Cardiac fibroblast (primary cell): Measurements from ENCODE around the gene AP2A2.

ENCODE experiments used
- DNase-seq, 2 donors: peaks; one replicate each; pipeline versions ENCODE4 v3.0.0 to v3.0.0-alpha.2; 2010; ENCODE audit warnings: low read depth in 2 of 2
- H3K4me3 ChIP-seq, 2 donors: replicated peaks in 1 of 2; 1 replicate in 1 of 2; 2 replicates in 1 of 2; pipeline ENCODE4 v1.5.1; 2011; ENCODE audit warnings: low read depth in 2 of 2, low read length in 2 of 2, mild to moderate bottlenecking in 2 of 2, moderate library complexity in 1 of 2
- CTCF ChIP-seq: IDR thresholded peaks from one replicate; pipeline ENCODE4 v1.5.1; 2011; ENCODE audit warnings: low read depth, mild to moderate bottlenecking, low read length, inconsistent platforms

Gene AP2A2

GRCh38 chr11:1006762-1007161 lies 81.1 kb downstream of the AP2A2 start:
- TF ChIP-seq CTCF = no peak
- no peak overlapping the region for H3K4me3 ChIP-seq
- no peak for DNase-seq

GRCh38 chr11:1007279-1007678 lies 81.6 kb downstream of the AP2A2 start:
- H3K4me3 ChIP-seq = no peak overlapping the region
- no peak for DNase-seq
- TF ChIP-seq CTCF = no peak

- no peak for DNase-seq
- H3K4me3 ChIP-seq = no peak overlapping the region
- TF ChIP-seq CTCF = no peak
Measured at GRCh38 chr11:1008001-1008802, 82.5 kb downstream of the AP2A2 start.

GRCh38 chr11:1008803-1009145 lies 83.1 kb downstream of the AP2A2 start:
- no peak overlapping the region for H3K4me3 ChIP-seq
- no peak for DNase-seq
- TF ChIP-seq CTCF = no peak

- no peak for TF ChIP-seq CTCF
- no peak for DNase-seq
- no peak overlapping the region for H3K4me3 ChIP-seq
Measured at GRCh38 chr11:1009371-1009770, 83.7 kb downstream of the AP2A2 start.

GRCh38 chr11:1009991-1010390 lies 84.3 kb downstream of the AP2A2 start:
- no peak overlapping the region for H3K4me3 ChIP-seq
- TF ChIP-seq CTCF = no peak
- no peak for DNase-seq
